K562 (cell line): ENCODE measurements around the gene DYNLT2B. TPM values are rescaled to one million over a fixed set of nuclear protein-coding genes. Genes with fewer than 3 reads are reported as not detected.

Source experiments
- AFF1 ChIP-seq, 2 experiments: fragments of 450-650 bp; IDR thresholded peaks; 2 replicates each; pipeline ENCODE4 v1.6.1; 2018; ENCODE audit warnings: mild to moderate bottlenecking in 2 of 2, low read depth in 1 of 2; ENCODE audit not compliant: partially characterized antibody in 2 of 2
- ERF ChIP-seq: fragments of 450-650 bp; formaldehyde crosslinking; IDR thresholded peaks from 2 replicates; pipeline ENCODE4 v1.4.0; 2020; ENCODE audit warnings: mild to moderate bottlenecking, mixed read lengths
- HINFP ChIP-seq: fragments of 450-650 bp; conservative IDR thresholded peaks from 2 replicates; pipeline ENCODE4 v1.6.1; 2016; ENCODE audit warnings: missing genetic modification characterization, low read depth, mild to moderate bottlenecking, control low read depth, missing compliant biosample characterization
- HMGXB4 ChIP-seq: sonication (generic); formaldehyde crosslinking; IDR thresholded peaks from 2 replicates; pipeline ENCODE4 v1.8.1; 2023; ENCODE audit warnings: mild to moderate bottlenecking, missing genetic modification reagents
- MAFK ChIP-seq: IDR thresholded peaks from 2 replicates; pipeline ENCODE4 v1.6.1; 2011; ENCODE audit warnings: low read length, improper control_type of control experiment
- NKRF ChIP-seq: fragments of 450-650 bp; IDR thresholded peaks from 2 replicates; pipeline ENCODE4 v1.6.1; 2016; ENCODE audit warnings: borderline replicate concordance
- PPARD ChIP-seq: fragments of 250-450 bp; sonication (Bioruptor Pico); IDR thresholded peaks from 2 replicates; pipeline ENCODE4 v1.8.0; 2022; ENCODE audit warnings: inconsistent platforms, mild to moderate bottlenecking, moderate library complexity
- SMAD1 ChIP-seq: fragments of 150-350 bp; IDR thresholded peaks from 2 replicates; pipeline ENCODE4 v1.6.1; 2014; ENCODE audit warnings: low read length, low read depth; ENCODE audit not compliant: partially characterized antibody
- ZBTB33 ChIP-seq: sonication (generic); formaldehyde crosslinking; IDR thresholded peaks from 2 replicates; pipeline ENCODE4 v1.8.1; 2023; ENCODE audit warnings: mild to moderate bottlenecking, missing genetic modification reagents
- polyA plus RNA-seq, 8 experiments: library from polyadenylated mRNA; depleted of rRNA in 4 of 8; stranded (reverse) in 5 of 8; unstranded in 3 of 8; fragments of >200 nt; fragmentation: Nextera tagmentation in 2 of 8; fragmentation: Illumina TruSeq in 1 of 8; extraction: Ambion mirVana in 2 of 8; extraction: Trizol in 1 of 8; gene quantifications; 2 replicates each; pipeline versions ENCODE4 v1.2.1 to v1.2.3, GENCODE V29; 2011 to 2014; ENCODE audit warnings: inconsistent platforms in 1 of 8, missing spikeins in 1 of 8
- total RNA-seq, 7 experiments: library from RNA; depleted of rRNA in 6 of 7; stranded (reverse); fragments of >200 nt in 6 of 7; fragmentation: Illumina TruSeq in 2 of 7; extraction: Trizol in 2 of 7; gene quantifications; 2 replicates each; pipeline versions ENCODE4 v1.2.1 to v1.2.3, GENCODE V29; 2011 to 2021; ENCODE audit warnings: low replicate concordance in 1 of 7

DYNLT2B gene
- total and polyA plus RNA-seq, 9 of the 15 experiments (the other 6 are each of a cell fraction or from before 2014, with no cell fraction given): 6.5 to 19.9 (median 8.7) TPM

DNA sequence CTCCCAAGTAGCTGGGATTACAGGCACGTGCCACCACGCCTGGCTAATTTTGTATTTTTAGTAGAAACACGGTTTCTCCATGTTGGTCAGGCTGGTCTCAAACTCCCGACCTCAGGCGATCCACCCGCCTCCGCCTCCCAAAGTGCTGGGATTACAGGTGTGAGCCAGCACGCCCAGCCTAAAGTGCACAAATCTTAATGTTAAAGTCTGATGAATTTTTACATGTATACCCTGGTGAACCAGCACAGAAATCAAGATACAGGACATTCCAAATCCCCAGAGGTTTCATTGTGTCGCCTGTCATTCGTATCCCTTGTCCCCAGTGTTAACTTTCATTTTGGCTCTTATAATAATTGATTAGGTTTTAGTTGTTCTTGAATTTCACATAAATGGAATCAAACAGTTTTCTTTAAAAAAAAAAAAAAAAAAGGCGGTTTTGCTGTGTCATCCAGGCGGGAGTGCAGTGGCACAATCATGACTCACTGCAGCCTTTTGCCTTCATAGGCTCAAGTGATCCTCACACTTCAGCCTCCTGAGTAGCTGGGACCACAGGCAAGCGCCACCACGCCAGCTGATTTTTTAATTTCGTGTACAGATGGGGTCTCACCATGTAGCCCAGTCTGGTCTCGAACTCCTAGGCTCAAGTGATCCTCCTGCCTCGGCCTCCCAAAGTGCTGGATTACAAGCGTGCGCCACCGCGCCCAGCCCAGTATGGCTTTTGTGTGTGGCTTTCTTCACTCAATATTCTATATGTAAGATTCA is 21.6 kb upstream of the DYNLT2B start (continued):
- TF ChIP-seq SMAD1: peak; percentile 53
- TF ChIP-seq ERF (CRISPR knock-in tag): 0 out of 2 replicates have a peak, but pooled peaks have one; percentile 41
- 0 out of 2 replicates have a peak, but pooled peaks have one; percentile 54 for TF ChIP-seq HINFP (tag)
- TF ChIP-seq AFF1 (IDR thresholded peaks at IDR 0.05; ENCODE audit: low read depth in 1 of 2, partially characterized antibody in 2 of 2): peak in 1 of 2 experiments; percentile 30
- no peak for TF ChIP-seq NKRF
- TF ChIP-seq HMGXB4: no peak
- peak; percentile 90 for TF ChIP-seq MAFK
- TF ChIP-seq PPARD (CRISPR knock-in tag): no peak
- peak; percentile 88 for TF ChIP-seq ZBTB33
